Activated T-cell treated with anti-CD3 and anti-CD28 coated beads, Interleukin-2, amount 50 U/mL, for 48 hours (primary cell): ENCODE results near the gene MLLT10.
A peak's percentile ranks its signal among the peaks of the same experiment; 100 is the strongest.
"Not testable (repeated sequence)": the region's sequence is repeated elsewhere in the genome, so short reads cannot be mapped to it uniquely, and the experiment has no call there.

Source experiments
- DNase-seq, 2 experiments: peaks; one replicate each; pipeline ENCODE4 v3.0.0-alpha.2; 2020

Gene MLLT10

DNA sequence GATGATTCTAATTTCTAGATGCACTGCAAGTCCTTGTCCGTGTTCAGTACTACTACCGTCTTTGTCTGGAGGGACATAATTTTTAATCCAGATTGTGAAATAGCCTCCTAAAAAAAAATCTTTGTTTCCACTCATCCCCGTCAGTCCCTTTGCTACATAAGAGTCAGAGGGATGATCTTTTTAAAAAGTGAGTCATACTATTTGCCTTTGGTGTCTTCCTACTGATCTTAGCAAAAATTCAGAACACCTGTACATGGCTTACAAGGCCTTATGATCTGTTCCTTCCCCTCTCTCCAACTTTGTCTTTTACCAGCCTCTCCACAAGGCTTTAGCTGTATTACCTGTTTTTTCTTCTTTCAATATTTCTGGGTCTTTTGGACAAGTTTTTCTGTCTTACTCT, 173.5 kb downstream of the MLLT10 start:
- DNase-seq: no peak

DNA sequence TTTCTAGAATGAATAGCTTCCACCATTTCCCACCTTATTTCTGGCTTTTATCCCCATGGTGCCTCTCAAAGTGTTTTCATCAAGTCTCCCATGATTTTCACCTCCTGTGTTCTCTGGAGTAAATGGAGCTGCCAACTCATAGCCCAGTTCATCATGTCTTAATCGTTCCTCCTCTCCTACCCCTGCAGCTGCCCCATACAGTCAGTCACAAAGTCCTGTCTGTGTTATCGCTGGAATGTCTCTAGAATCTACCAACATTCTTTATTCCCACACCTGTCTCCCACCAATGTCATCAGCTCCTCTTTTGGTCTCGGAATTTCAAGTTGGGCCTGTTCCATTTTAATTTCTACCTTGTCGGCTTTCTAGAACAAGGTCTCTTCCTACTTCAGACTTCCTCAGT, 178.9 kb downstream of the MLLT10 start:
- DNase-seq: no peak

DNA sequence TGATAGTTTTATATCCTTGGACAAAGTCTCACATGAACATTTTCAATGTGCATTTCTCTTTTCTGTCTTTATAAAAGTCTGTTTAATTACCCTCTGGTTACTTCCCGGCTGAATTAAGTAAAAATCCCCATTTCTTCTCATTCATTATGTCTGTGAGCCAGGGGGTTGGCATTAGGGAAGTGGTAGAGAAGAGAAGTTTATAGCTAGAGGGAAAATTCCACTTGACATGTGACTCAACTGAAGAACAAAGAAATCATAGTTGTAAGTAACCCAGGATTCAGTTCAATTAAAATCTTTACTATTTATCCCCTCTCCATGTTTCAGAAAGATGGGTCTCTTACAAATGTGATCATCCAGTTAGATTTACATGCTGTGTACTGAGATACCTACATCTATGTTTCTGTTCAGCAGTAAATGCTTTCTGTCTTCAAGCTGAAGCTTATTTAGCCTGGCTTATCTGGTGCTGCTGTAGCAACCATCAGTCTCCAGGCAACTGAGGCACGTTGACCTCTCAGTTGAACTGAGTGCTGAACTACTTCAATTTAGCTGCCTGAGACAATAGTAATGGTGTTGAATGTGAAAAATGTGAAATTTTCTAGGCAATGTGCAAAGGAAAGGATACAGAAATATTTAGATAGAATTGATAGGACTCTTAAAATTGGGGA, 181.6 kb downstream of the MLLT10 start:
- DNase-seq: no peak

DNA sequence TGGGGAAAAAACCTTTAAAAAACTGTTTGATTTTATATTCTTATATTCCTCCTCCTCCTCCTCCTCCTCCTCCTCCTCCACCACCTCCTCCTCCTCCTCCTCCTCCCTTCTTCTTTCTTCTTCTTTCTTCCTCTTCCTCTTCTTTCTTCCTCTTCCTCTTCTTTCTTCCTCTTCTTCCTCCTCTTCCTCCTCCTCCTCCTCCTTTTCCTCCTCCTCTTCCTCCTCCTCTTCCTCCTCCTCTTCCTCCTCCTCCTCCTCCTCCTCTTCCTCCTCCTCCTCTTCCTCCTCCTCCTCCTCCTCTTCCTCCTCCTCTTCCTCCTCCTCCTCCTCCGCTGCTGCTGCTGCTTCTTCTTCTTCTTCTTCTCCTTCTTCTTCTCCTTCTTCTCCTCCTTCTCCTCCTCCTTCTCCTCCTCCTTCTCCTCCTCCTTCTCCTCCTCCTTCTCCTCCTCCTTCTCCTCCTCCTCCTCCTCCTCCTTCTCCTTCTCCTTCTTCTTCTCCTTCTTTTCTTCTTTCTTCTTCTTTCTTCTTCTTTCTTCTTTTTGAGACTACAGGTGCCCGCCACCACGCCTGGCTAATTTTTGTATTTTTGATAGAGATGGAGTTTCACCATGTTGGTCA, 183.5 kb downstream of the MLLT10 start:
- not testable (repeated sequence) for DNase-seq

DNA sequence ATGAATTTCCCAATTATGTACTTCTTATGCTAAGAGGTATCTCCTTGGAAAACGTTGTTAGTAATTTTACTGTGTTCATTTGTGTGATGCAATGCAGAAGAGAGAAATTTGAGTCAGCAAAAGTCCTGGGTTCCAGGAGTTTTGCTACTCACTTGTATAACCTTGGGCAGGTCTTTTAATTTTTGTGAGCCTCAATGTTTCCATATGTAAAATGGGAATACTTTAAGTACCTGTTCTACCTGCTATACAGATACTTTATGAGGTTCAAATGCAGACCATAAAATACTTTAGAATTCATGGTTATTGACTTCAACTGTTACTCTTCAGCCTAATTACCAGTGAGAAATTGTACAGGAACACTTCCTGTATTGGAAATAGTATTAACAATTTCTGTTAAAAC, 185.5 kb downstream of the MLLT10 start:
- no peak for DNase-seq

DNA sequence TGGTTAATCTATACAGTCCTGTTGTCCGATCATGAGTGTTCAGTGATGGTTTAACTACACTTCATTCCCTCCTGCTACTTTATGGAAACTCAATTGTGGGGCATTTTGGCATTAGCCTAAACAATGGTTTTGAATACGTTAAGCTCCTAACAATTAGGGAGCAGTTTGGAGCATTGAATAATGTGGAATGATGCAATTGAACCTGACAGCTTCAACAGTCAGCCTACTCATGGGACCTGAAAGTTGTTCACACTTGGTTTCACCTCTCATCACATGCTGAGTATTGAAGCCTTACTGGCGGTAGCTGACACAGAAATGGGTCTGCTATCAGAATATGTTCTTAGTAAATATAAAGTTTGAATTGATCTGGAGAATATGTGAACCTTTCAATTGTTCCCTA, 186.1 kb downstream of the MLLT10 start:
- no peak for DNase-seq

DNA sequence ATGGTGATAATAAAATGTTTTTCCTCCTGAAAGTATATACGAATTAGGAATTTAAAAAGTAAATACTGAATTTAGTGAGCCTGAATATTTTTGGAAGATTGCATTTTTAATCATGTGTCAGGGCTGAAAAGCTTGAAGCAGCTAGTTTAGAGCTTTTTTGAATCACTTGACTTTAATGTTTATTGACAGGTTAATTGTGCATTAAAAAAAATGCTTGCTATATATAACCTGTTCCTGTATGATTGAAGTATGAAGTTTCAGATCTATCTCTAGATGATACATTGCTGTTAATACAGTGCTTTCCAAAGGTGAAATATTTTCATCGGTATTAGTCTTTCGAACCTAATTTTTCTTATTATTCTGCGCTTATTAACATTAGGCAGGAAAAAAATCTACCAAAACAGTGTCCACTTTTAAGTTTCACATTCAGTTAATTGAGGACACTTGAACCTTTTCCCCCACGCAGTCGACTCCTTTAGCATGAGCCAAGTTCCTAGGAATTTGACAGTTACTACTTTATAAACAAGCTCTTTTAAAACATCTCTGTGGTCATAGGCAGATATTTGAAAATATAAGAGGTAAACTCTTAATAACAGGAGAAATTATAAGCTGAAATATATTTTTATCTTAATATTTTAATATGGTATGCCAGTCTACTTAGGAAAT, 187.1 kb downstream of the MLLT10 start:
- DNase-seq: no peak

DNA sequence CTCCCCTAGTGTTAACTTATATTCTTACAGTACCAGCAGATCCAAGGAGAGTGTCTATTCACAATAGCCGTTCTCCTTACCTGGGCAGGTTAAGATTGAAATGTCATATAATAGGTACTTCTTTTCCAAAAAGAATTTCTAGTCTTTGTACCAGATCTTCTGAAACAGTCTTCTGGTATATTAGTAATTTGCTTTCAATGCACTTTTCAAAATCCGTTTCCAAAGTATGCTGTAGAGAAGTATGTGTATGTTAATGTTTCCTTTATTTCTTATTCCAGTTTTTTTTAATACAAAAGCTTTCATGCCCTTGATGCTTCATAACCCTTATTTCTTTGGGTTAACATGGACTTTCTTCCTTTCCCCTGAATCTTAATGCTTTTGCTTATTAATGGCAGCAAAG, 188.2 kb downstream of the MLLT10 start:
- DNase-seq: no peak

DNA sequence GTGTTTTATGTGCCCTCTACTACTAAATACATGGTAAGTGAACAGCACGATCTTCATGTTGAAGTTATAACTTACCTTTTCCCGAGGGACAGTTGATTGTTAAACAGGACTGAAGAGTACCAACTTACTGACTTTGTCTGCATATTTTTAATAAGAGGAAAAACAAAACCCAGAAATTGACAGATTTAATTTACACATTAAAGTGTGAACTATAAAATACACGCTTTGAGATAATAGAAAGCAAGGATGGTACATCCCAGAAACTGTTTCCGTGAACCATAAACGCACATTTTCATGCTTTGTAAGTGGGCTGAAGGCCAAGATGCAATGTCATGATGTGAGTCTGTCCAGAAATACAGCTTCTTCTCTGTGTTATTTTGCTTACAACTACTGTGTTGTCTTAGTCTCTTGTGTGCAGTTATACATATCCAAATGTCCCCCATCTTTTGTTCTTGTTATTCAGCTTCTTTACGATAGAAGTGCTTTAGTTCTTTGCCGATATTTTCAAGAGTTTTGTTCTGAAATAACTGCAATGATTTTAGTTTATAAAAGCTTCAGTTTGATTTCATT, 190.1 kb downstream of the MLLT10 start:
- no peak for DNase-seq

DNA sequence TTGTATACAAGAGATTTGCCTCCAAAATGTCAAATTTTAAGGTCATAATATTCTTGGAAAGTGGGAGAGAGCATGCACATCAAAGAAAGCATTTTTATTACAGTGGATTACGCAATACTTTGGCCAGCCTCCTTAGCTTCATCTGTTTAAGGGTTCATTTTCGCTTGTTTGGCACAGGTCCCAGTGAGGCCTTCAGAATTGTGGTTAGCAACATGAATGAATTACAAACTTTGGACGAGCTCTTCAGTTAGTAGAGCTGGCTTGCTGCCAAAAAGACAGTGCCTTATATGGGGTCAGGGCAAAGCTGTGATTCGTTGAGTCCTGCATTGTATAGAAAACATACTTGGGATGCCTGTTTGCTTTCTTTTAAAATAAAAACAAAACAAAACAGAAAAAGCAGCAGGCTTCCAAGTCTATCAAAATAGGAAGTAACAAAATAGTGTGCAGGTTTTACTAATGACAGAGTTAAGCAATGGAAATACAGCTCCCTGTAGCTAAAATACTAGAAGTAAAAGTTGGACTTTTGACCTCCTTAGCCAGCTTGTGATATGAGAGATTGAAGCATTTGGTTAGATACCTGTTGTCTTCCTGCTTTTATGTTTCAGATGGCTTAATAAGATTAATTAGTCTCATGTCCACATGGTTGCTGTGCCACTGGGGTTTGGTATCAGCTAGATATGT, 190.8 kb downstream of the MLLT10 start:
- no peak for DNase-seq

DNA sequence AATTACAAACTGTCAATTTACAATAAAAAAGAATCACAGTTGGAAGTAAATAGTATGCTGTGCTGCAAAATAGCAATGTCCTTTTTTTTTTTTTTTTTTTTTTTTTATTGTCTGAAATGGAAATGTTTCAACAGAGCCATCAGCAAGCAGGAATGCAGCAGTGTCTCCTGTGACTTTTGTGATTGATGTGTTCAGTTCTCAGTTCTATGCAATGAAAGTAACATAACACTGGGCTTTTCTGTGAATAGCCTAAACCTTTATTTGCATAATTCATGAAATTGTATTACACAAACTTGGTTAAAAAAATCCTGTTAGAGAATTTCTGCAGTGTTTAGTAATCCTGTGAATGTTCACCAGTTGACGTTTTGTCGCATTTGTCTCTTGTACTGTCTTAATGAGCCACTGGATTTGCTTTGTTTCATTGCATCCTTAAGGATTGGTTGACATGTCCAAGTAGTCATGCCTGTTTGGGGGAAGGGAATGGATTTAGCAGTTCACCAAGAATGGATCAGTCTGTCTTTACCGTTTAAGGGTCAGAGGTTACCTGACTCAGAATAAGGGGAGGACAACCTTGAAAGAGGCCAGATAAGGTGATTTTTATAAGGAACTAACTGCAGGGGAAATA, 192.7 kb downstream of the MLLT10 start:
- no peak for DNase-seq

DNA sequence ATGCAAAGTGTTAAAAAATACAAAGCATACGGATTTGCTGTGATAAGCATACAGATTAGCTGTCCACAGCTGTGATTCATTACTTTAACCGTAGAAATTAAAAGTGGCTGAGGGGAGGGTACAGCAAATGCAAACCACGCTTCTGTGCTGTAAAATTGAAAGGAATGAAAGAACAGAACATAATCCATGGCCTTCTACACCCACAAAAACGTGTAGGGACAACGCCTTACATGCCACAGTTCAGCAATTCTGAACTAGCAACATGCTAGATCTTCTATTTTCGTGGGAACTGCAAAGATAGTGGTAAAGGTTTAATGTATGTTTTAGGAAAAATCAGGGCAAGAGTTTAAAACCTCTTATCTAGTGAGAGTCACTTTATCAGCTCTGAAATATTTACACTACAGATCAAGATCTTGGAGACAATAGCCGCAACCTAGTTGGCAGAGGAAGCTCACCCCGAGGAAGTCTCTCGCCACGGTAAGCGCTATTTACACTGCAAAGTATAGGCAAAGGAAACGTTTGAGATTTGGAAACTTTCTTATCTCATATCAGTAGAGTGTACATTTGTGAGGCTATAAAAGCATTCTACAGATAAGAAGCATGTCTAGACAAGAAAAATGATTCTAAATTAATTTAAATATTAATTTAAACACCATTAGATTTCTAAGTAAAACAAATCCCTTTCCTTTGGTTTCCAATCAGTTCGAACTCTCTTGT, 193.6 kb downstream of the MLLT10 start:
- no peak for DNase-seq

DNA sequence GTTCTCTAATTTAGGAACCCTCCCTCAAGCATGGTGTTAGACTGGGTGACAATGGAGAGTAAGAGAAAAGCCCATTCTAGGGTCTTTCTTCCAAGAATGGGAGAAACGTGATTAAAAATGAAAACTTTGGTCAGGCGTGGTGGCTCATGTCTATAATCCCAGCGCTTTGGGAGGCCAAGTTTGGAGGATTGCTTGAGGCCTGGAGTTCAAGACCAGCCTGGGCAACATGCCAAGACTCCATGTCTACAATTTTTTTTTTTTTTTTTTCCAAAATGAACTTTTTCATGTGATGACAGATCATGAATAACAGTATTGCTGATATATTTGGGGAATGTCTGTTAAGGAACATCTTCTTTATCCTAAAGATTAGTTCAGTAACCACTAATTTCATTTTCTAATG, 194.6 kb downstream of the MLLT10 start:
- no peak for DNase-seq

DNA sequence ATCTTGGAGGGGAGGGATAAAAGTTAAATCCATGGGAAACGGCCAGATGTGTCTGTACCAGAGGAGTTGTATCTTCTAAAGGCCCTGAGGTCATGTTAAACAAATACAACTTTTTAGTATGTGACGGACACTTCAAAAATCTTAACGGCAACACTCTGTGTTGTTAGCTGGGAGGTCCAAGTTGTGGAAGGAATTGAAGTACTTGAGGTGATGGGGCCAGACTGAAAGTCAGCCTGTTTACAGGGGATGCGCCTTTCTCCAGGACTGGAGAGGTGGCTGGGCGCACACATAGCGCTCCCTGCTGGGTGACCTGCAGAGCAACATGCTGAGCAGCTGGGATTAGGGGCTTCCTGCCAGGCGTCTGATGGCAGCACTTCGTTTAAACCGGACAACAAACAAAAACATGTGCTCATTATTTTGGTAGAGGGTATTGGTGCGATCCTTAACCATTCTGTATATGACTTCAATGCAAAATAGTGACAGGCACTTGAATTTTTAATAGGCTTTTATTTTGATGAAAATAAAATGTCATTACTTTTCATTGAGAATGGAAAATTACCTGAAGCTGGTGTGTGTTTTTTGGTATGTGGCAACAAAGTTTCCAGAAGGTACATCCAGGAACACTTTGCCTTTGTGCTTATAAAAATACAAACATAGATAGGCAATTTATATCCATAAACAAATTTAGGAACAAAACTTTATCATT, 198.2 kb downstream of the MLLT10 start:
- DNase-seq: peak; percentile 42 to 57

DNA sequence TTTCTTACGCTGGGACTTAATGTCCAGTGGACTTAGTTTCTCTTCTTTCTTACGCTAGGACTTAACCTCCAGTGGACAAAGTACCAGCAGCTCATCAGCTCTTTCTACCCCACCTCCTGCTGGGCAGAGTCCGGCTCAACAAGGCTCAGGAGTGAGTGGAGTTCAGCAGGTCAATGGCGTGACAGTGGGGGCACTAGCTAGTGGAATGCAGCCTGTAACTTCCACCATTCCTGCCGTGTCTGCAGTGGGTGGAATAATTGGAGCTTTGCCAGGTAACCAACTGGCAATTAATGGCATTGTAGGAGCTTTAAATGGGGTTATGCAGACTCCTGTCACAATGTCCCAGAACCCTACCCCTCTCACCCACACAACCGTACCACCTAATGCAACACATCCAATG, 199.7 kb downstream of the MLLT10 start:
- no peak for DNase-seq

DNA sequence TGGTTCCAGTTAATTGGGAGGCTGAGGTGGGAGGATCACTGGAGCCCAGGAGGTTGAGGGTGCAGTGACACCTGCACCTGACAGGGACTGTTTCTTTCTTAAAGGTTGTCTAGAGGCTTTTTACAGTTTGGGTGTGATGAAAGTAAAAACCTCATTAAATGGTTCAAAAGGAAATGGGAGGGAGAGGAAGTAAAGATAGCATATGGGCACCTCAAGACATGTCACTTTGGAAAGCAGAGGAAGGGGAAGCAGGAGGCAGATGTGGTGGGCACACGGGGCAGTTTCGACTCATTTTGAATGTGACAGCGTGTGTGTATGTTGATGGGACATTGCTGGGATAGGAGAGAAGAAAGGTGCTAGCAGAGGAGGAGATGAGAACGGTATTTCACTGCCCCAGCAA, 203.1 kb downstream of the MLLT10 start:
- no peak for DNase-seq

DNA sequence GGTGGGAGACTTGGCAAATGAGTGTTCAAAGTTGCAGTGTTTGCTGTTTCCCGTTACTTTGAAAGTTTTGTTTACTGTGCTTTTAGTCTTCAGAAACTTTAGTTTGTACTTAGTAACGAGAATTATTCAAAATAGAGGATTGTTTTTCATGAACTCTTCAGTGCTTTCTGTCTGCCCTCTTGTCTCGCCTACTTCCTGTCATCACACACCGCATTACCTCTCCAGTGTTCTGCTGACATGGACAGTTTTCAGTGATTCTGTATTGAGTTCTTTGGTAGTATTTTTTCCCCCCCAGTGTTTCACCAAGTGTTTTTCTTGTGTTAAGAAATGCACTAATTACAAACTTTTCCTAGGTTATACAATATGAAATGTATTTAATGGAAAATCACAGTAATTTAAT, 207.0 kb downstream of the MLLT10 start:
- DNase-seq: no peak

DNA sequence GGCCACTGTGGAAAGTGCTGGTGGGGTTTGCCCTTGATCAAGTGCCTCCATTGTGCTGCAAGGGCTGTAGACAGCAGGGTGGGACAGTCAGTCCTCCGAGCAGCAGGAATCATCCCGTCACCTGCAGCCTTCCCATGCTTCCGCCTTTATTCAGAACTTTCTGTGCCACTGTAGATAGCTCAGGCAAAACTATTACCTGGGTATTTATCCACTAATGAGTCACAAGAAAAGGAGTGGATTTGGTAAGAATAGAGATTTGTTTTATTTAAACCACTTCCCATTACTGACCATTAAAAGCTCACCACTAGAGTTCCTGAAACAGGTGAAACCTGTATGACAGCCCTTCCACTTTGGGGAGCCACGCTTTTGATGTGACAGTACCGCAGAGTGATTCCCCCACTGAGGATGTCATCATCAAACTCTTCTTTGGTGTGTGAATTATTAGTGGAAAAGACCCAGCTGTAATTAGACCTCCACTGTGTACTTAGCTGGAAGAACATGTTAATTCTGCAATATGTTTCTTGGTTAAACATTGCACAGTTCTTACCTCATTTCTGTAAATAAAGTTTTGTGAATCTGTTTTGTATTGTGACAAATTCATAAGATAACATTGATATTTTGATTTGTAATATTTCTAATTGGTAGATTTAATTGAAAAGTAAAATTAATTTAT, 208.8 kb downstream of the MLLT10 start:
- DNase-seq: no peak

DNA sequence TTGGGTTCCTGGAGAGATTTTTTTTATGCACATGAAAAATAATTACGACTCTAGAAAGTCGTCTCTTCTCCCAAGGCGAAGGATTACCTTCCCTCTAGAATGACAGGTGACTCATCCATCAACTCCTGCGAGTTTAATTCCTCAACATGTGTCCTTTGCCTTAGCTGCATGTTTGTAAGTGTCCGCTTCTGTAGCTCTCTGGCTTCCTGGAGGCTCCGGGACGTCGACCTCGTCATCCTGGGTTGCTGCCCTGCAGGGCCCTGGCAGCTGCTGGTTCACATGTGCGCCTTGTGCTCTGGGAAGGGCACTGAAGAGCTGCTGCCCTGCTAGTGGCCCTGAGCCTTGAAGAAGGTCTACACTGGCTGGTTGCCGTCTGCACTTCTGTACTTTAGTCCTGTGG, 210.2 kb downstream of the MLLT10 start:
- no peak for DNase-seq

DNA sequence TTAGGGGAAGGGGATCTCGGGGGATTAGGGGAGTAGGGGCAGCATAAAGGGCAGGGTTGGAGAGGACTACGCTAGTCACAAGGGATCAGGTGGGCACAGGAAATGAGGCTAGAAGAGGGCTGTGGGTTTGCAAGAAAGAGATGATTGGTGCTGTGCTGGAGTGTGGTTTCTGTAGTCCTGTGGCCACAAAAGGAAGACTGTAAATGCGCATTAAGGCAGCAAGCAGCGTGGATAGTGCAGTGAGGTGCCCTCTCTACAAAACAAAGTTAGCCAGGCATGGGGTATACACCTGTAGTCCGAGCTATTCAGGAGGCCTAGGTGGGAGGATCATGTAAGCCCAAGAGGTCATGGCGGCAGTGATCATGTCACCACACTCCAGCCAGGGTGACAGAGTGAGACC, 212.1 kb downstream of the MLLT10 start:
- no peak for DNase-seq

DNA sequence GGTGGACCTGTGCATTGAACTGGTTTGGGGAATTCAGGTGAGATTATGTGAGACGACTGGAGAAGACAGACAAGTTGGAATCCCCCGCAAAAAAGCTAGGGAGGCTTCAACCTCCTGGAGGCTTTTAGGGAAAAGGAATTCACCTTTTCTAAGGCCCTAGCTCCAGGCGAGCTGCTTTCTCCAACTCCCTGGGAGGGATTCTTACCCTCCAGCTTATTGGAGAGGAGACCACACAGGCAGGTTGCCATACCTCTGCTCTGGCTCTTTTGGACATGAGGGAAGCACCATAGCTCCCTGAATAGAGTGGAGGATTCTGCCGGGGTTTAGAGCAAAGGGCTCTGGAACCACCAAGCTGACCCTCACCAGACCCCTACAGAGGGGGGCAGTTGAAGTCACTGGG, 213.8 kb downstream of the MLLT10 start:
- DNase-seq: no peak
